ENCODE results near the gene CTBS.
A peak's percentile ranks its signal among the peaks of the same experiment; 100 is the strongest.
"Not testable (repeated sequence)": the region's sequence is repeated elsewhere in the genome, so short reads cannot be mapped to it uniquely, and the experiment has no call there.

Gene CTBS

DNA sequence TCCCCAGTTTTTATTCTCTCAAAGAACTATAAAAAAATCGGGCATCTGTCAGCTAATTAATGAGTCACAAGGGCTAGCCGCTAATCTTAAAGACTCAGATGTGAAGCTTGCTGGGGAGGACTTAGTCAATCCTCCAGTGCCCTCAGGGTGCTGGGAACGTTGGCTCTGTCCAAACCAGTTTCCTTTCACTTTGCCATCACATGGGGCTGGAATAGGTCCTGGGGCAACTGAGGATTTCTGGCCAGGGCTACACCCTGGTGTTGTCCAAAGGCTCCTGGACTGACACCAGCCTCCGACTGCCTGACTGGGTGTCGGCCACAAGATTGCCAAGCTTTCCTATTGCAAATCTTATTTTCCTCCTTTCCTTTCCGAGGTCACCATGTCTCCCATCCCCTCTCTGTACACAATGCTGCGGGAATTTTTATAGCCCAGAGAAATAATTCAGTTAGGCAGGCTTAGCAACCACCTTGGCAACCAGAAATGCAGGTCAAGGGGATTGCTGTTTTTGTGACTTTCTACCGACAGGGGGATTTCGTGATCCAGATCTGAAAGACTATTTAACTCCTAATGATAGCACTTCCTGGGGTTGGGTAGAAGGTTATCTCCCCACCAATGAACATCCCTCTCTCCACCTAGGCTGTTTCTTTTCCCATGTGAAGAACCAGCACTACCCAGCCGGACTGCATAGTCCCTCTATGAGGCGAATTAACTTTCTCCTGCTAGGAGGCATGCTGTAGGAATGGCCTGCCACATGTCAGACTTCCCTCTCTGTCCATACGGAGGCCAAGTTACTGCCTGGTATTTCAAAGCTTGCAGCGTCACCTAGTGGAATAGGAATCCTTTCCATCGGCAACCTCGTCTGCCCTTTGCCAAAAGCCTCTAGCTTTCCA lies 29.9 kb upstream of the CTBS start:
- DNase-seq (ENCODE audit: low spot score in 2 of 2): peak; percentile 81 to 85
- H3K36me3 ChIP-seq (replicated peaks): no peaks in the 10 kb centered on the region
- peak overlapping the region; percentile 8 for H3K4me3 ChIP-seq
- in situ Hi-C loops (cut with MboI; ENCODE audit: low sequenced_read_pairs): loop anchor here (25.0 kb wide), 3 partner anchors 167 to 692 kb away; no protein-coding TSS in a partner anchor
- H3K9me3 ChIP-seq: no peaks in the 10 kb centered on the region
- no peaks in the 10 kb centered on the region for H3K27me3 ChIP-seq (ENCODE audit: low read depth)
- H3K4me1 ChIP-seq: peaks cover 15% of the 10 kb centered on the region

DNA sequence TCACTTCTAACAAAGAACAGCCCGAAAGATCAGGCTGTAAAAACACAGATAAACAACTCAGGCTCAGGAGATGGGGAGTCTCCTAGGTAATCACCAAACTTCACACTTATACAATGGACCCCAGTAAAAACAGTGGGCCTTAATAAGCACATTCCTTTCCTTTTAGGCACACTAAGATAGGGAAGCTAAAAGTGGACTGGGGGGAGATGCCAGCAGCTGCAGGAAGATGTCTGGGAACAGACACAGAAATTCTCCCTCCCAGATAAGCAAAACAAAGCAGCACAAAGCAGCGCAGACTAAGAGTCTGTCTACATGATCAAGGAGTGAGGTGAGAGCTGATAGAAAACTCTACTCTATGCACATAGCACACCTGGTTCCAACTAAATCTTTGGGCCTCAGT lies 29.0 kb upstream of the CTBS start:
- in situ Hi-C loops (cut with MboI; ENCODE audit: low sequenced_read_pairs): loop anchor here (25.0 kb wide), 3 partner anchors 166 to 691 kb away; no protein-coding TSS in a partner anchor
- no peak for DNase-seq (ENCODE audit: low spot score in 2 of 2)

DNA sequence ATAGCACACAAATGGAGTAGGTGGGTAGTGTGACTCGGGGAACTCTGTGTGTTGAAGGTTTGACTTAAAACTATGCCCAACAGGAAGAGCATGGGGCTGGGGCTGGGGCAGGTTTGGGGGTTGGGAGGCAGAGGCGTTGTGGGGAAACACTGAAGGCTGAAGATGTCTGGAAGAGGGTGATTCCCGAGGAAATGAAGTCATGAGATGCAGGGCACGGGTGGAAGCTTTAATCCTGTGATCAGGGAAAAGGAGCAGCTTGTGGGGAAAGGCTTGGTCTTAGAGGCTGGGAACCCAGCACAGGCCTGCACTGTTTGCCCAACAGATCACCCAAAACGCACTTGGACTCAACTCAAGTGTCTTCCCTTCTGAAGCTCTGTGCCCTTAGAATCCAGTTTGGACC lies 26.6 kb upstream of the CTBS start:
- in situ Hi-C loops (cut with MboI; ENCODE audit: low sequenced_read_pairs): loop anchor here (25.0 kb wide), 3 partner anchors 163 to 688 kb away; no protein-coding TSS in a partner anchor
- no peak for DNase-seq (ENCODE audit: low spot score in 2 of 2)
- Histone ChIP-seq H3K4me3 (no peak overlapping the region), H3K36me3 (replicated peaks) (no peaks in the 10 kb centered on the region), H3K27me3 (ENCODE audit: low read depth) (no peaks in the 10 kb centered on the region), H3K4me1 (peaks cover 15% of the 10 kb centered on the region), H3K9me3 (no peaks in the 10 kb centered on the region)

More for the DNA sequence above, 29.0 kb upstream of the CTBS start:
- Histone ChIP-seq H3K27me3 (ENCODE audit: low read depth) (no peaks in the 10 kb centered on the region), H3K4me3 (no peak overlapping the region), H3K9me3 (no peaks in the 10 kb centered on the region), H3K36me3 (replicated peaks) (no peaks in the 10 kb centered on the region), H3K4me1 (peaks cover 15% of the 10 kb centered on the region)

DNA sequence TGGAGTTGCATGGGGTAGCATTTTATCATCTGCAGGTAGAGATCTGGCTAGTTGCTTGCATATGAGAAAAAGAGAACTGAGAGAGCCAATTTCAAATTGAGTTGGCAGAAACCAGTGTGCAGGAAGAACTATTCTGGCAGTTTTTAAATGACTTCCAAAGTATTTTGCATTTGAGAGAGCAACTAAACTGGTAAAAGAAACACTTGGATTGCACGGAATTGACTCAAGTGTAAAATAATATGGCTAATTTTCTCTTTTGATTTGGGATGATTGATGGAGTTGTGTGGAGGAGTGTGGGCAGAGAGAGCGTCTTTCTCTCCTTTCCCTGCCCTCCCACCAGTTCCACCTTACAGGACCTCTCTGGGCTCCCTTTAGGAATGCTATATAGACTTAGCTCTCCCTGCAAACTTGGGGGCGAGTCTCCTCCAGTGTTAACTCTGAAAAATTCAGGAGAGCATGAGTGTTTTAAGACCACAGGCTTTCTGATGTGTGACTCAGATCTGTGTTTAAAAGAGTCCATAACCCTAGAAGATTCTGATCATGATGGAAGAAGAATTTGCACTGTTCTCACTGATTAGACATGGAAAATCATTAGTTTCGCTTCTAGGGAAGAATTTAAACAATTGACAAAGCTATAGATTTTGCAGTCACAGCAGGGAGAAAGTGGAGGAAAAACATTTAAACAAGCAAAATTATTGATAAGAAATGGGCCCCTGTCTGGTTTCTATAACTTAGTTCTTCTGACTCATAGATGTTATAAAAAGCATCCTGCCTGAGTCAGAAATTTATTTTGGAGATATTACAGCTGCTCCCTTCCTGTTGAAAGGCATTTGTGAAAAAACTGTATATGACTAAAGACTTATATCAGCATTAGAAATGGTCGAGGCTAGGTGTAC lies 24.9 kb upstream of the CTBS start:
- H3K9me3 ChIP-seq: no peaks in the 10 kb centered on the region
- H3K27me3 ChIP-seq (ENCODE audit: low read depth): no peaks in the 10 kb centered on the region
- in situ Hi-C loops (cut with MboI; ENCODE audit: low sequenced_read_pairs): no loop called here
- no peaks in the 10 kb centered on the region for H3K36me3 ChIP-seq (replicated peaks)
- DNase-seq (ENCODE audit: low spot score in 2 of 2): no peak
- no peak overlapping the region for H3K4me3 ChIP-seq
- H3K4me1 ChIP-seq: peaks cover 6% of the 10 kb centered on the region

DNA sequence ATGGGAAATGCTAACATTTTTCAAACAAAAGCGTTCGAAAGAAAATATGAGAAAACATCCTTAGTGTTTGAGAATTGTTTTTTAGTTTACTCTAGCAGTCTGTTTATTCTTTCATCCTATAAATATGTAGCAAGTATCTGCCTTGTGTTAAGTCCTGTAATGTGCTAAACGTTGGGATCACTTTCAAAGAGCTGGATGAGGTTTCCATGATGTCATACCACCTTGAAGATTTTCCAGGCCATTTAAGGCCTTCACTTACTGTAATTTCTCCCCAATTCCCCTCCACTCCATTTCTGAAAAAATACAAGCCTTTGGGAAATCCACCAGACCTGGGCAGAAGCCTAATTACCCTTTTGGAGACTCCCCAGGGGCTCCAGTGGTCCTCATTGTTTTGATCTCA lies 24.2 kb upstream of the CTBS start:
- no peaks in the 10 kb centered on the region for H3K27me3 ChIP-seq (ENCODE audit: low read depth)
- in situ Hi-C loops (cut with MboI; ENCODE audit: low sequenced_read_pairs): no loop called here
- no peak for DNase-seq (ENCODE audit: low spot score in 2 of 2)

DNA sequence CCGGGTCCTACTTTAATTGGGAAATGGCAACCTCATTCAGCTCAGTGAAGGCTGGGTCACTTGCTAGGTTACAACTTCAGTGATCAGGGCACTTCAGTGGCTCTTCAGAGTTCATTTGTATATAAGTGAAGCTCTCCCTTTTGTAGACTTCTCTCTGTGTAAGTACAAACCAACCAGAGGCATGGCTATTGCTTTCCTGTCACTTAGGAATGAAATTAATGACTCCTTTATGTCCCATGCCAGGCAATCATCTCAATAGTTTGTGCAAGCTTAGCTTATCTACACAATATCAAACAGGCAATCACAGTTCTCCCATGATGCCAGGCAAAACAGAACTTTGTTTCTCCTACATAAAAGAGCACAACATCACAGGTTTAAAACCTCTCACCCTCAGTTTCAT lies 22.8 kb upstream of the CTBS start:
- Histone ChIP-seq H3K36me3 (replicated peaks) (no peaks in the 10 kb centered on the region), H3K27me3 (ENCODE audit: low read depth) (no peaks in the 10 kb centered on the region), H3K4me3 (no peak overlapping the region), H3K9me3 (no peaks in the 10 kb centered on the region), H3K4me1 (no peaks in the 10 kb centered on the region)
- no peak for DNase-seq (ENCODE audit: low spot score in 2 of 2)
- in situ Hi-C loops (cut with MboI; ENCODE audit: low sequenced_read_pairs): no loop called here

More for the DNA sequence above, 24.2 kb upstream of the CTBS start:
- no peaks in the 10 kb centered on the region for H3K9me3 ChIP-seq
- no peak overlapping the region for H3K4me3 ChIP-seq
- no peaks in the 10 kb centered on the region for H3K4me1 ChIP-seq
- no peaks in the 10 kb centered on the region for H3K36me3 ChIP-seq (replicated peaks)

DNA sequence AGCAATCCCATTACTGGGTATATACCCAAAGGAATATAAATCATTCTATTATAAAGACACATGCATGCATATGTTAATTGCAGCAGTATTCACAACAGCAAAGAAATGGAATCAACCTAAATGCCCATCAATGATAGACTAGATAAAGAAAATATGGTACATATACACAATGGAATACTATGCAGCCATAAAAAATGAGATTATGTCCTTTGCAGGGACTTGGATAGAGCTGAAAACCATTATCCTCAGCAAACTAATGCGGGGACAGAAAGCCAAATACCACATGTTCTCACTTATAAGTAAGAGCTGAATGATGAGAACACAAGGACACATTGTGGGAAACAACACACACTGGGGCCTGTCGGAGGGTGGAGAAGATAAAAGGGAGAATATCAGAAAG lies 20.7 kb upstream of the CTBS start:
- in situ Hi-C loops (cut with MboI; ENCODE audit: low sequenced_read_pairs); DNase-seq (ENCODE audit: low spot score in 2 of 2); H3K27me3 ChIP-seq (ENCODE audit: low read depth); H3K4me3 ChIP-seq; H3K9me3 ChIP-seq; H3K4me1 ChIP-seq; H3K36me3 ChIP-seq (replicated peaks): not testable (repeated sequence)

DNA sequence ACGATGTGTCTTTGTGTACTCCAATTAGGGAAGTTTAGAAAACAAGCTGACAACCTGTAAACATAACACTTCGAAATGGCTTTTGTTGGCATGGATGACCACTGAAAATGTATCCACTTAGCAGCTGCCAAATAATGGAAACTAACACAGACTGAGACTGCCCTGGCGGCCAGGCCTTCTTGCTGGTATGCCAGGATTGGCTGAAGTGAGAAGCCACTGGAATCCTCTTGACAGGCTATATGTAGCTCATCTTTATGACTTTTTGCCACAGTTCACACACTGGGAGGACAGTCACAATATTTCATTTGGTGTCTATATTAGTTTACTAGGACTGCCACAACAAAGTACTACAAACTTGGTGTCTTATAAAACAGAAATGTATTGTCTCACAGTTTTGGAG lies 12.9 kb upstream of the CTBS start:
- Histone ChIP-seq H3K4me1 (peaks cover 14% of the 10 kb centered on the region), H3K27me3 (ENCODE audit: low read depth) (no peaks in the 10 kb centered on the region), H3K9me3 (peaks cover 3% of the 10 kb centered on the region; the same call in 1 of the 2 replicates), H3K36me3 (replicated peaks) (no peaks in the 10 kb centered on the region), H3K4me3 (no peak overlapping the region)
- DNase-seq (ENCODE audit: low spot score in 2 of 2): no peak
- in situ Hi-C loops (cut with MboI; ENCODE audit: low sequenced_read_pairs): no loop called here

DNA sequence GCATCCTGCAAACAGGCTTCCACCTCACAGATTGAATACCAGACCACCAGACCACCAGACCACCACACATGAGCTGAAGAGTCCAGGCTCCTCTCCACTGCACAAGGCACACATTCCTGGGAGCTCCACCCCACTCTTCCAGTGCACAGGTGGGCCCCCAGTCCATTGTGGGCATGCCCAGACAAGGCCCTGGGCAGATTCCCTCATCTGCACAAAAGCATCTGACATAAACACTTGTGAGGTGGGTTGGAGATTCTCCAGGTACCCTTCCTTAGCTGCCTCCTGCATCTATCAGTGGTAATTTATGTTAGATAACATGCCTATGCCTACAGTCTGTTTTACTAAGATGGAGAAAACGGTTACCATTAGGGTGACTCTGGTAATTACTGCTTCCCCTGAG lies 11.6 kb upstream of the CTBS start:
- in situ Hi-C loops (cut with MboI; ENCODE audit: low sequenced_read_pairs): no loop called here
- H3K4me1 ChIP-seq: peaks cover 14% of the 10 kb centered on the region
- H3K27me3 ChIP-seq (ENCODE audit: low read depth): no peaks in the 10 kb centered on the region
- no peak for DNase-seq (ENCODE audit: low spot score in 2 of 2)
- H3K4me3 ChIP-seq: no peak overlapping the region
- peaks cover 3% of the 10 kb centered on the region; the same call in 1 of the 2 replicates for H3K9me3 ChIP-seq
- no peaks in the 10 kb centered on the region for H3K36me3 ChIP-seq (replicated peaks)

DNA sequence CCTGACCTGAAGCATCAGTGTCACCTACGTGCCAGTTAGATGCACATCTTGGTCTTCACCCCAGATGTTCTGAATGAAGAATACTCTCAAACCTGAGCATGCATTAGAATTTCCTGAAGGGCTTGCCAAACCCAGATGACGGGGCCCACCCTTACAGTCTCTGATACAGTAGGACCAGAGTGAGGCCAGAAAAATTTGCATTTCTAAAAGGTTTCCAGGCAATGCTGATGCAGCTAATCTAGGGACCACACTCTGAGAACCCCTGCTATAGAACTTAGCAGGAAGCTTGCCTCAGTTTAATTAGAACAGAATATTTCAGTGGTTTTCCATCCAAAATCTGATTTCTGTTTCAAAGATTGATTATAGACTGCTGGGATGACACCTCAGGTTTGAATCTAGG lies 9.9 kb upstream of the CTBS start:
- no peak for DNase-seq (ENCODE audit: low spot score in 2 of 2)
- Histone ChIP-seq H3K4me1 (peaks cover 14% of the 10 kb centered on the region), H3K4me3 (no peak overlapping the region), H3K36me3 (replicated peaks) (no peaks in the 10 kb centered on the region), H3K9me3 (peaks cover 3% of the 10 kb centered on the region; the same call in 1 of the 2 replicates), H3K27me3 (ENCODE audit: low read depth) (no peaks in the 10 kb centered on the region)
- in situ Hi-C loops (cut with MboI; ENCODE audit: low sequenced_read_pairs): no loop called here

DNA sequence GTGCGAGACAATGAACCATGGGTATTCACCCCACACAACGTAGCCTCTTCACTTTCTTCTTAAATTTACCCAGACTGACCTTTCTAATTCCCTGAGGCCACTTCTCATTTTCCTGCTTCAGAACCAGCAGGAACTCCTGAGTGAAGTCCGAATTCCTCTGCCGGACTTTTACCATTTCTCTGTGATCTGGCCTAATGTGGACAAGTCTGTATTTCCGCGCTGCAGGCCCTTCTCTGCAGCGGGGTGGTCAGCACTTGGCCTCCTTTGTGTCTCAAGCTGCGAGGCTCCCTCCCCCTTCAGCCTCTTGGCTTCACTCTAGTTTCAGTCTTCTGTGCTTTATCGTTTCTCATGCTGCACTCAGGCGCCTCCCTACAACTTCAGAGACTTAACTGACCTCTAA lies 9.4 kb upstream of the CTBS start:
- DNase-seq (ENCODE audit: low spot score in 2 of 2): no peak
- Histone ChIP-seq H3K36me3 (replicated peaks) (no peaks in the 10 kb centered on the region), H3K4me3 (no peak overlapping the region), H3K27me3 (ENCODE audit: low read depth) (no peaks in the 10 kb centered on the region), H3K9me3 (peaks cover 3% of the 10 kb centered on the region; the same call in 1 of the 2 replicates), H3K4me1 (peaks cover 14% of the 10 kb centered on the region)
- in situ Hi-C loops (cut with MboI; ENCODE audit: low sequenced_read_pairs): no loop called here

DNA sequence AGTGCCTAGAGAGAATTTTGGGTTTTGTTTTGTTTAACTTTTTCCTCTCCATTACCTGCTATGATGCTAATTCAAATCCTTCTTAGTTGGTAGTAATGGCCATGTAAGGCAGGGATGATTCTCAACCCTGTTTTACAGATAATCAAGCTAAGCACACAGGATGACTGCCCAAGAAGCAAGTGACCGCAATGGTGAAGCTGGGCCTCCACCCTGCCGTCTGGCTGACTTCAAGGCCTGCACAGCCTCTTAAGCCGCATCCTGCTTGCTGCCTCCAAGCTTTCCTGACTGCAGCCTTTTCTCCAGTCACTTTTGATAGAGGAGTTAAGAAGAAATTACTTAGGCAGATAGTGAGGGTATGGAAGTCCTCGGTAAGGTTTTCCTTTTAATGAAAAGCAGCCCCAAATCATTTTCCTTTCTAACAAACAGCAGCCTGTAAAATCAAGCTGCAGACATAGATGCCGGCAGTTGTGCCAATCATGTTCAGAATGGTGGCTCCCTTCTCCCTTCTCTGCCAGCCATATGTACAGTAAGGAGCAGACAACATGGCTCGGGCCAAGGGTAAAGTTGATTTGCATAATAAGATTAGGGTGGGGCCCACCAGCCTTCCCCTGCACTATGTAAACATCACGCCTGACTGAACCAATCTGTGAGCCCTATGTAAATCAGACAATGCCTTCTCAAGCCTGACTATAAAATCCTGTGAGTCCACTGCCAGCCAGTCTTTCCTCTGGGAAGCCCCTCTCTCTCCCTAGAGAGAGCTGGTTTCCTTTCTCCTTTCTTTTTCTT lies 8.8 kb upstream of the CTBS start:
- Histone ChIP-seq H3K9me3 (peaks cover 3% of the 10 kb centered on the region; the same call in 1 of the 2 replicates), H3K36me3 (replicated peaks) (no peaks in the 10 kb centered on the region), H3K4me3 (no peak overlapping the region), H3K27me3 (ENCODE audit: low read depth) (no peaks in the 10 kb centered on the region), H3K4me1 (peaks cover 14% of the 10 kb centered on the region)
- in situ Hi-C loops (cut with MboI; ENCODE audit: low sequenced_read_pairs): no loop called here
- peak; percentile 78 to 88 for DNase-seq (ENCODE audit: low spot score in 2 of 2)

DNA sequence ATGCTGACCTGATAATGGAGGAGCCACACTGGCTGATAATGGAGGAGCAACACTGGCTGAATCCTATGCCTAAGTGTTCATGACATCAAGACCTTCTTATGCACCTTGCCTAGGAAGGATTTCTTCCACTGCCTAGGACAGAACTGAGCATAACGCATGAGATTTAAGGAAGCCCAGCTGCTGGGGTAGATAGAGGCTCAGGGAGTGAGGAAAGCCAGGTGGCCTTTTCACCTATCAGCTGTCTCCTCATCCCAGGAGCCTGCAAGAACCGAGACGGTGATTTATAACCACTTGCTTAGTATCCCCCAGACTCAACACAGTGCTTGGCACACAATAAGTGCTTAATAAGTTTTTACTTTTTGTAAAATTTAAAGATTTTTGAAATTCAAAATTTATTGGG lies 7.4 kb upstream of the CTBS start:
- no peaks in the 10 kb centered on the region for H3K36me3 ChIP-seq (replicated peaks)
- H3K4me1 ChIP-seq: peaks cover 14% of the 10 kb centered on the region
- no peak for DNase-seq (ENCODE audit: low spot score in 2 of 2)
- peaks cover 3% of the 10 kb centered on the region; the same call in 1 of the 2 replicates for H3K9me3 ChIP-seq
- in situ Hi-C loops (cut with MboI; ENCODE audit: low sequenced_read_pairs): no loop called here
- no peaks in the 10 kb centered on the region for H3K27me3 ChIP-seq (ENCODE audit: low read depth)
- H3K4me3 ChIP-seq: no peak overlapping the region

All from HAP-1 (cell line).